Osteocyte (in vitro differentiated cells): ENCODE data around the gene MYO7B. TPM values are rescaled to one million over a fixed set of nuclear protein-coding genes. Genes with fewer than 3 reads are reported as not detected.
A peak's percentile ranks its signal among the peaks of the same experiment; 100 is the strongest.

Experiments used
- DNase-seq: peaks from one replicate; pipeline ENCODE4 v3.0.0; 2021; ENCODE audit warnings: mixed read lengths; ENCODE audit not compliant: unreplicated experiment; ENCODE audit errors: extremely low spot score
- H3K27ac Mint-ChIP-seq: one replicate; pipeline ENCODE4 v1.8.0; 2021; ENCODE audit warnings: mild to moderate bottlenecking, mixed read lengths; ENCODE audit not compliant: unreplicated experiment
- H3K27me3 Mint-ChIP-seq: one replicate; pipeline ENCODE4 v1.8.0; 2021; ENCODE audit warnings: mixed read lengths; ENCODE audit not compliant: unreplicated experiment
- H3K36me3 Mint-ChIP-seq: one replicate; pipeline ENCODE4 v1.8.0; 2021; ENCODE audit warnings: mixed read lengths; ENCODE audit not compliant: unreplicated experiment
- H3K4me1 Mint-ChIP-seq: one replicate; pipeline ENCODE4 v1.8.0; 2021; ENCODE audit warnings: mixed read lengths; ENCODE audit not compliant: unreplicated experiment
- H3K4me3 Mint-ChIP-seq: one replicate; pipeline ENCODE4 v1.8.0; 2021; ENCODE audit warnings: mild to moderate bottlenecking, moderate library complexity, mixed read lengths; ENCODE audit not compliant: unreplicated experiment
- H3K9me3 Mint-ChIP-seq: one replicate; pipeline ENCODE4 v1.8.0; 2021; ENCODE audit warnings: mixed read lengths; ENCODE audit not compliant: unreplicated experiment
- CTCF ChIP-seq: fragments of 200-600 bp; sonication (generic); IDR thresholded peaks from 2 replicates; pipeline ENCODE4 v1.5.0; 2021; ENCODE audit warnings: antibody characterized with exemption, mild to moderate bottlenecking, moderate library complexity
- total RNA-seq: library from RNA; stranded (reverse); gene quantifications from 2 replicates; pipeline ENCODE4 v1.2.1, GENCODE V29; 2021

Gene MYO7B
- total RNA-seq, 1 donor from 2014 or later = not detected

- Mint-ChIP-seq H3K4me1 (peaks cover 4% of the 10 kb centered on the region), H3K36me3 (peaks cover 2% of the 10 kb centered on the region), H3K27me3 (peaks cover 27% of the 10 kb centered on the region), H3K27ac (no peak overlapping the region), H3K4me3 (no peak overlapping the region), H3K9me3 (peaks cover 9% of the 10 kb centered on the region)
- TF ChIP-seq CTCF = no peak
- peak; percentile 49 for DNase-seq
These were observed 25.9 kb downstream of the MYO7B start for GRCh38 chr2:127561371-127561770.

- TF ChIP-seq CTCF = no peak
- Mint-ChIP-seq H3K4me1 (peaks cover 4% of the 10 kb centered on the region), H3K4me3 (no peak overlapping the region), H3K9me3 (no peaks in the 10 kb centered on the region), H3K27ac (no peak overlapping the region), H3K36me3 (peaks cover 2% of the 10 kb centered on the region), H3K27me3 (peaks cover 11% of the 10 kb centered on the region)
- no peak for DNase-seq
These were observed 27.5 kb downstream of the MYO7B start for GRCh38 chr2:127562936-127563335.

GRCh38 chr2:127563458-127564428, 28.3 kb downstream of the MYO7B start:
- H3K9me3 Mint-ChIP-seq = no peaks in the 10 kb centered on the region
- peaks cover 2% of the 10 kb centered on the region for H3K36me3 Mint-ChIP-seq
- TF ChIP-seq CTCF = no peak
- H3K27me3 Mint-ChIP-seq = peaks cover 8% of the 10 kb centered on the region
- H3K4me1 Mint-ChIP-seq = peaks cover 4% of the 10 kb centered on the region
- peak; percentile 75 for DNase-seq
- no peak overlapping the region for H3K4me3 Mint-ChIP-seq
- H3K27ac Mint-ChIP-seq = no peak overlapping the region

- Mint-ChIP-seq H3K27me3 (peaks cover 4% of the 10 kb centered on the region), H3K36me3 (peaks cover 2% of the 10 kb centered on the region), H3K4me1 (peaks cover 10% of the 10 kb centered on the region), H3K4me3 (no peak overlapping the region), H3K9me3 (no peaks in the 10 kb centered on the region), H3K27ac (no peak overlapping the region)
- TF ChIP-seq CTCF = no peak
- peak; percentile 81 for DNase-seq
These were observed 29.2 kb downstream of the MYO7B start for GRCh38 chr2:127564429-127565260.
